ENCODE measurements around the gene LRFN4.

DNA sequence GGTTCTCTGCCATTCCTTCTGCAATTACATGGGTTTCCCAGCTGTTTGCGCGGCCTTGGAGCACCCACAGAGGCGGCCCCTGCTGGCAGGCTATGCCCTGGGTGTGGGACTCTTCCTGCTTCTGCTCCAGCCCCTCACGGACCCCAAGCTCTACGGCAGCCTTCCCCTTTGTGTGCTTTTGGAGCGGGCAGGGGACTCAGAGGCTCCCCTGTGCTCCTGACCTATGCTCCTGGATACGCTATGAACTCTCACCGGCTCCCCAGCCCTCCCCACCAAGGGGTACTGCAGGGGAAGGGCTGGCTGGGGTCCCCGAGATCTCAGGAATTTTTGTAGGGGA, 11.0 kb upstream of the LRFN4 start:
- TF ChIP-seq, protein P1, sequence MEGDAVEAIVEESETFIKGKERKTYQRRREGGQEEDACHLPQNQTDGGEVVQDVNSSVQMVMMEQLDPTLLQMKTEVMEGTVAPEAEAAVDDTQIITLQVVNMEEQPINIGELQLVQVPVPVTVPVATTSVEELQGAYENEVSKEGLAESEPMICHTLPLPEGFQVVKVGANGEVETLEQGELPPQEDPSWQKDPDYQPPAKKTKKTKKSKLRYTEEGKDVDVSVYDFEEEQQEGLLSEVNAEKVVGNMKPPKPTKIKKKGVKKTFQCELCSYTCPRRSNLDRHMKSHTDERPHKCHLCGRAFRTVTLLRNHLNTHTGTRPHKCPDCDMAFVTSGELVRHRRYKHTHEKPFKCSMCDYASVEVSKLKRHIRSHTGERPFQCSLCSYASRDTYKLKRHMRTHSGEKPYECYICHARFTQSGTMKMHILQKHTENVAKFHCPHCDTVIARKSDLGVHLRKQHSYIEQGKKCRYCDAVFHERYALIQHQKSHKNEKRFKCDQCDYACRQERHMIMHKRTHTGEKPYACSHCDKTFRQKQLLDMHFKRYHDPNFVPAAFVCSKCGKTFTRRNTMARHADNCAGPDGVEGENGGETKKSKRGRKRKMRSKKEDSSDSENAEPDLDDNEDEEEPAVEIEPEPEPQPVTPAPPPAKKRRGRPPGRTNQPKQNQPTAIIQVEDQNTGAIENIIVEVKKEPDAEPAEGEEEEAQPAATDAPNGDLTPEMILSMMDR (IDR thresholded peaks at IDR 0.05; ENCODE audit: insufficient read depth, low read depth, low read length), result no peak
- no peak for TF ChIP-seq EZH2 (IDR thresholded peaks at IDR 0.05; ENCODE audit: insufficient read depth, low read length)

Measured in astrocyte (in vitro differentiated cells and primary cell).